Liver (tissue), 9 donors: ENCODE data around the gene TP73. TPM values are rescaled to one million over a fixed set of nuclear protein-coding genes. Genes with fewer than 3 reads are reported as not detected.
A peak's percentile ranks its signal among the peaks of the same experiment; 100 is the strongest.

Experiments
- DNase-seq: peaks from one replicate; pipeline ENCODE4 v3.0.0-alpha.2; 2017; ENCODE audit warnings: low spot score
- H3K27ac ChIP-seq, 2 donors: one replicate each; pipeline ENCODE4 v1.7.0; 2013; ENCODE audit warnings: inconsistent platforms in 2 of 2, low read length in 2 of 2, control low read depth in 1 of 2, low read depth in 1 of 2, mild to moderate bottlenecking in 1 of 2
- H3K27me3 ChIP-seq, 4 donors: one replicate each; pipeline versions ENCODE4 v1.6.1 to v1.7.0; 2013; ENCODE audit warnings: low read length in 3 of 4, inconsistent platforms in 1 of 4, mild to moderate bottlenecking in 1 of 4, moderate library complexity in 1 of 4; ENCODE audit not compliant: control insufficient read depth in 4 of 4, insufficient read depth in 4 of 4
- H3K36me3 ChIP-seq, 4 donors: one replicate each; pipeline versions ENCODE4 v1.6.1 to v1.7.0; 2013; ENCODE audit warnings: low read length in 3 of 4, mild to moderate bottlenecking in 3 of 4, low read depth in 1 of 4, moderate library complexity in 1 of 4; ENCODE audit not compliant: control insufficient read depth in 4 of 4, insufficient read depth in 3 of 4
- H3K4me1 ChIP-seq, 4 donors: one replicate each; pipeline versions ENCODE4 v1.6.1 to v1.7.0; 2013; ENCODE audit warnings: low read length in 3 of 4, mild to moderate bottlenecking in 3 of 4, moderate library complexity in 1 of 4; ENCODE audit not compliant: control insufficient read depth in 4 of 4, insufficient read depth in 4 of 4
- H3K4me3 ChIP-seq, 3 donors: one replicate each; pipeline versions ENCODE4 v1.6.1 to v1.7.0; 2013; ENCODE audit warnings: low read length in 3 of 3, control low read depth in 1 of 3, low read depth in 1 of 3, mild to moderate bottlenecking in 1 of 3
- H3K9ac ChIP-seq, 2 donors: one replicate each; pipeline ENCODE4 v1.7.0; 2013; ENCODE audit warnings: low read length in 2 of 2, mild to moderate bottlenecking in 2 of 2, moderate library complexity in 2 of 2, control low read depth in 1 of 2, low read depth in 1 of 2
- H3K9me3 ChIP-seq, 4 donors: one replicate each; pipeline versions ENCODE4 v1.6.1 to v1.7.0; 2013; ENCODE audit warnings: low read length in 3 of 4; ENCODE audit not compliant: control insufficient read depth in 4 of 4
- EGR1 ChIP-seq, 2 donors: IDR thresholded peaks; 2 replicates each; pipeline ENCODE4 v1.6.1; 2016 to 2018; ENCODE audit warnings: antibody characterized with exemption in 2 of 2, low read depth in 2 of 2
- FOXA1 ChIP-seq: IDR thresholded peaks from 2 replicates; pipeline ENCODE4 v1.6.1; 2016; ENCODE audit warnings: antibody characterized with exemption
- FOXA2 ChIP-seq: IDR thresholded peaks from 2 replicates; pipeline ENCODE4 v1.6.1; 2016; ENCODE audit warnings: antibody characterized with exemption
- GABPA ChIP-seq, 2 donors: IDR thresholded peaks in 1 of 2; conservative IDR thresholded peaks in 1 of 2; 2 replicates each; pipeline ENCODE4 v1.6.1; 2016; ENCODE audit warnings: antibody characterized with exemption in 2 of 2, mild to moderate bottlenecking in 1 of 2, moderate library complexity in 1 of 2
- HNF4A ChIP-seq, 2 donors: conservative IDR thresholded peaks; 2 replicates each; pipeline ENCODE4 v1.6.1; 2016; ENCODE audit warnings: antibody characterized with exemption in 2 of 2, mild to moderate bottlenecking in 2 of 2
- HNF4G ChIP-seq: IDR thresholded peaks from 2 replicates; pipeline ENCODE4 v1.6.1; 2016; ENCODE audit warnings: antibody characterized with exemption
- JUND ChIP-seq, 2 donors: IDR thresholded peaks; 2 replicates each; pipeline ENCODE4 v1.6.1; 2016; ENCODE audit warnings: antibody characterized with exemption in 2 of 2
- NR2F2 ChIP-seq: IDR thresholded peaks from 2 replicates; pipeline ENCODE4 v1.6.1; 2016; ENCODE audit warnings: antibody characterized with exemption
- RAD21 ChIP-seq, 2 donors: IDR thresholded peaks; 2 replicates each; pipeline ENCODE4 v1.6.1; 2016; ENCODE audit warnings: antibody characterized with exemption in 2 of 2, mild to moderate bottlenecking in 2 of 2
- RXRA ChIP-seq, 2 donors: IDR thresholded peaks; 2 replicates each; pipeline ENCODE4 v1.6.1; 2017 to 2018; ENCODE audit warnings: antibody characterized with exemption in 2 of 2, mild to moderate bottlenecking in 1 of 2
- SP1 ChIP-seq: IDR thresholded peaks from 2 replicates; pipeline ENCODE4 v1.6.1; 2018; ENCODE audit warnings: antibody characterized with exemption, mild to moderate bottlenecking
- TAF1 ChIP-seq: conservative IDR thresholded peaks from 2 replicates; pipeline ENCODE4 v1.6.1; 2016; ENCODE audit warnings: antibody characterized with exemption, mild to moderate bottlenecking
- YY1 ChIP-seq: IDR thresholded peaks from 2 replicates; pipeline ENCODE4 v1.6.1; 2016; ENCODE audit warnings: antibody characterized with exemption, mild to moderate bottlenecking
- WGBS: extraction: QIAGEN DNeasy Blood & Tissue Kit; methylation state at CpG from one replicate; pipeline ENCODE4 v1.1.7; 2013; 5-methylcytosine and 5-hydroxymethylcytosine counted together
- polyA plus RNA-seq, 2 donors: library from polyadenylated mRNA; stranded (reverse) in 1 of 2; unstranded in 1 of 2; fragments of 200-250 nt in 1 of 2; fragments of >200 nt in 1 of 2; fragmentation: Nextera tagmentation in 1 of 2; extraction: Ambion mirVana in 1 of 2; gene quantifications; one replicate each; pipeline versions ENCODE4 v1.2.1 to v1.2.3, GENCODE V29; 2013 to 2015
- total RNA-seq, 2 donors: library from RNA; depleted of rRNA; stranded (reverse); fragments of >200 nt; gene quantifications; one replicate each; pipeline ENCODE4 v1.2.3, GENCODE V29; 2014
- TF ChIP-seq, protein P1 (sequence below): IDR thresholded peaks from 2 replicates; pipeline ENCODE4 v1.6.1; 2016; ENCODE audit warnings: antibody characterized with exemption
- TF ChIP-seq, protein P2 (sequence below): fragments of 150-350 bp; IDR thresholded peaks from 2 replicates; pipeline ENCODE4 v1.5.1; 2017; ENCODE audit warnings: improper control_type of control experiment, low read depth, low read length; ENCODE audit not compliant: missing input control
- TF ChIP-seq, protein P3 (sequence below): IDR thresholded peaks from 2 replicates; pipeline ENCODE4 v1.6.1; 2016; ENCODE audit warnings: antibody characterized with exemption
- TF ChIP-seq, protein P4 (sequence below): IDR thresholded peaks from 2 replicates; pipeline ENCODE4 v1.6.1; 2016; ENCODE audit warnings: antibody characterized with exemption
- TF ChIP-seq, protein P5 (sequence below): IDR thresholded peaks from 2 replicates; pipeline ENCODE4 v1.6.1; 2016; ENCODE audit warnings: antibody characterized with exemption, mild to moderate bottlenecking
- donor health status: healthy.
- donor health status: healthy.
- donor health status: healthy.
- donor health status: healthy.
- donor health status: healthy.

TP73 gene
- total and polyA plus RNA-seq, 4 donors: 0.08 to 0.29 (median 0.18) TPM

DNA sequence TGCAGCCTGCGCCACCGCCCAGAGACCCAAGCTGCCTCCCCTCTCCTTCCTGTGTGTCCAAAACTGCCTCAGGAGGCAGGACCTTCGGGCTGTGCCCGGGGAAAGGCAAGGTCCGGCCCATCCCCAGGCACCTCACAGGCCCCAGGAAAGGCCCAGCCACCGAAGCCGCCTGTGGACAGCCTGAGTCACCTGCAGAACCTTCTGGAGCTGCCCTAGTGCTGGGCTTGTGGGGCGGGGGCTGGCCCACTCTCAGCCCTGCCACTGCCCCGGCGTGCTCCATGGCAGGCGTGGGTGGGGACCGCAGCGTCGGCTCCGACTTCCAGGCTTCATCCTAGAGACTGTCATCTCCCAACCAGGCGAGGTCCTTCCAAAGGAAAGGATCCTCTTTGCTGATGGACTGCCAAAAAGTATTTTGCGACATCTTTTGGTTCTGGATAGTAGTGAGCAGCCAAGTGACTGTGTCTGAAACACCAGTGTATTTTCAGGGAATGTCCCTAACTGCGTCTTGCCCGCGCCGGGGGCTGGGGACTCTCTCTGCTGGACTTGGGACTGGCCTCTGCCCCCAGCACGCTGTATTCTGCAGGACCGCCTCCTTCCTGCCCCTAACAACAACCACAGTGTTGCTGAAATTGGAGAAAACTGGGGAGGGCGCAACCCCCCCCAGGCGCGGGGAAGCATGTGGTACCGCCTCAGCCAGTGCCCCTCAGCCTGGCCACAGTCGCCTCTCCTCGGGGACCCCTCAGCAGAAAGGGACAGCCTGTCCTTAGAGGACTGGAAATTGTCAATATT is 81.0 kb downstream of the TP73 start:
- H3K9ac ChIP-seq: no peak overlapping the region
- no peak overlapping the region for H3K27ac ChIP-seq
- no peaks in the 10 kb centered on the region for H3K27me3 ChIP-seq
- H3K9me3 ChIP-seq: no peaks in the 10 kb centered on the region
- H3K4me3 ChIP-seq: no peak overlapping the region
- peaks cover 1 to 14% (median 10%) of the 10 kb centered on the region in 4 donors for H3K4me1 ChIP-seq
- H3K36me3 ChIP-seq: peaks cover 1 to 22% (median 7%) of the 10 kb centered on the region in 4 donors
- DNase-seq: no peak
- no peak for TF ChIP-seq SP1
- no peak for TF ChIP-seq RAD21 (IDR thresholded peaks at IDR 0.05)
- TF ChIP-seq, protein P1, sequence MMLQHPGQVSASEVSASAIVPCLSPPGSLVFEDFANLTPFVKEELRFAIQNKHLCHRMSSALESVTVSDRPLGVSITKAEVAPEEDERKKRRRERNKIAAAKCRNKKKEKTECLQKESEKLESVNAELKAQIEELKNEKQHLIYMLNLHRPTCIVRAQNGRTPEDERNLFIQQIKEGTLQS: no peak
- no peak for TF ChIP-seq RXRA (IDR thresholded peaks at IDR 0.05)
- peak; percentile 48 to 62 for TF ChIP-seq HNF4A (conservative IDR thresholded peaks at IDR 0.05)
- TF ChIP-seq EGR1 (IDR thresholded peaks at IDR 0.05; ENCODE audit: low read depth in 2 of 2): no peak
- WGBS: 60% methylated on average over 29 of the region's 29 CpGs

DNA sequence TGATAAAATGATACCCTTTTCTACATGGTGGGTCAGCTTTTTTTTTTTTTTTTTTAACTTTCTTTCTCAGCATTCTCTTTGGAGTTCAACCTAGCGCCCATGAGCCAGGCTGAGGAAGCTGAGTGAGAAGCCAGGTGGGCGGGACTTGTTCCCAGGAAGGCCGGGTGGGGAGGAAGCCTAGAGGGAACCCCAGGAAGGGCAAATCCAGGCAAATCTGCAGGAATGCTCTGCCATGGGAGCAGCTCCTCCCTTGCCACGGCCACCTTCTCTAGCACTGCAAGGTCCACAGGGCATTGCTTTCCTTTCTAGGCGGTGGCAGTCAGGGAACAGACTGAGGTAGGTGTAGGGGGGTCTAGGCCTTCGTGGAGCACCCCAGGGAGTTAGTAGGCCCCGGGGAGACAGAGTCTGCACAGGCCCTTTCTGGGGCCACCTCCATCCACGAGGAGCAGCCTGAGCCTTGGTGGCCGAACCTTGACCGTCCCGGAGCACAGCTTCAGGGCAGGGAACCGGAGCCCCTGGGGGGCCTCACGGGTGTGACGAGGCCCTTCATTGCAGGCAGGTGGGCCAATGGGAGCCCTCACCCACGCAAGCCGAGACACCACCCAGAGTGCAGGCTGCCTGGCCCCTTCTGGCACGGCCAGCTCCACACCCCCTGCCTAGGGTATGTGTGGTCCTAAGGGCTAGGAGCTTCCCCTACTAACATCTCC is 81.7 kb downstream of the TP73 start:
- WGBS: 87% methylated on average over 17 of the region's 17 CpGs
- no peaks in the 10 kb centered on the region for H3K9me3 ChIP-seq
- H3K27me3 ChIP-seq: no peaks in the 10 kb centered on the region
- DNase-seq: no peak
- TF ChIP-seq EGR1 (IDR thresholded peaks at IDR 0.05; ENCODE audit: low read depth in 2 of 2): no peak
- no peak for TF ChIP-seq GABPA (IDR thresholded peaks at IDR 0.05 in 1 of 2, conservative IDR thresholded peaks at IDR 0.05 in 1 of 2)
- TF ChIP-seq NR2F2: no peak
- TF ChIP-seq, protein P2, sequence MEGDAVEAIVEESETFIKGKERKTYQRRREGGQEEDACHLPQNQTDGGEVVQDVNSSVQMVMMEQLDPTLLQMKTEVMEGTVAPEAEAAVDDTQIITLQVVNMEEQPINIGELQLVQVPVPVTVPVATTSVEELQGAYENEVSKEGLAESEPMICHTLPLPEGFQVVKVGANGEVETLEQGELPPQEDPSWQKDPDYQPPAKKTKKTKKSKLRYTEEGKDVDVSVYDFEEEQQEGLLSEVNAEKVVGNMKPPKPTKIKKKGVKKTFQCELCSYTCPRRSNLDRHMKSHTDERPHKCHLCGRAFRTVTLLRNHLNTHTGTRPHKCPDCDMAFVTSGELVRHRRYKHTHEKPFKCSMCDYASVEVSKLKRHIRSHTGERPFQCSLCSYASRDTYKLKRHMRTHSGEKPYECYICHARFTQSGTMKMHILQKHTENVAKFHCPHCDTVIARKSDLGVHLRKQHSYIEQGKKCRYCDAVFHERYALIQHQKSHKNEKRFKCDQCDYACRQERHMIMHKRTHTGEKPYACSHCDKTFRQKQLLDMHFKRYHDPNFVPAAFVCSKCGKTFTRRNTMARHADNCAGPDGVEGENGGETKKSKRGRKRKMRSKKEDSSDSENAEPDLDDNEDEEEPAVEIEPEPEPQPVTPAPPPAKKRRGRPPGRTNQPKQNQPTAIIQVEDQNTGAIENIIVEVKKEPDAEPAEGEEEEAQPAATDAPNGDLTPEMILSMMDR: no peak
- TF ChIP-seq HNF4A (conservative IDR thresholded peaks at IDR 0.05): no peak
- TF ChIP-seq, protein P3, sequence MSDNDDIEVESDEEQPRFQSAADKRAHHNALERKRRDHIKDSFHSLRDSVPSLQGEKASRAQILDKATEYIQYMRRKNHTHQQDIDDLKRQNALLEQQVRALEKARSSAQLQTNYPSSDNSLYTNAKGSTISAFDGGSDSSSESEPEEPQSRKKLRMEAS: no peak
- no peak for TF ChIP-seq RAD21 (IDR thresholded peaks at IDR 0.05)
- no peak for TF ChIP-seq YY1
- TF ChIP-seq FOXA1: no peak
- TF ChIP-seq RXRA (IDR thresholded peaks at IDR 0.05): no peak
- TF ChIP-seq, protein P1: no peak
- TF ChIP-seq, protein P4, sequence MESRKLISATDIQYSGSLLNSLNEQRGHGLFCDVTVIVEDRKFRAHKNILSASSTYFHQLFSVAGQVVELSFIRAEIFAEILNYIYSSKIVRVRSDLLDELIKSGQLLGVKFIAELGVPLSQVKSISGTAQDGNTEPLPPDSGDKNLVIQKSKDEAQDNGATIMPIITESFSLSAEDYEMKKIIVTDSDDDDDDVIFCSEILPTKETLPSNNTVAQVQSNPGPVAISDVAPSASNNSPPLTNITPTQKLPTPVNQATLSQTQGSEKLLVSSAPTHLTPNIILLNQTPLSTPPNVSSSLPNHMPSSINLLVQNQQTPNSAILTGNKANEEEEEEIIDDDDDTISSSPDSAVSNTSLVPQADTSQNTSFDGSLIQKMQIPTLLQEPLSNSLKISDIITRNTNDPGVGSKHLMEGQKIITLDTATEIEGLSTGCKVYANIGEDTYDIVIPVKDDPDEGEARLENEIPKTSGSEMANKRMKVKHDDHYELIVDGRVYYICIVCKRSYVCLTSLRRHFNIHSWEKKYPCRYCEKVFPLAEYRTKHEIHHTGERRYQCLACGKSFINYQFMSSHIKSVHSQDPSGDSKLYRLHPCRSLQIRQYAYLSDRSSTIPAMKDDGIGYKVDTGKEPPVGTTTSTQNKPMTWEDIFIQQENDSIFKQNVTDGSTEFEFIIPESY: no peak
- TF ChIP-seq TAF1: no peak
- no peak for TF ChIP-seq HNF4G
- TF ChIP-seq SP1: no peak
- TF ChIP-seq, protein P5, sequence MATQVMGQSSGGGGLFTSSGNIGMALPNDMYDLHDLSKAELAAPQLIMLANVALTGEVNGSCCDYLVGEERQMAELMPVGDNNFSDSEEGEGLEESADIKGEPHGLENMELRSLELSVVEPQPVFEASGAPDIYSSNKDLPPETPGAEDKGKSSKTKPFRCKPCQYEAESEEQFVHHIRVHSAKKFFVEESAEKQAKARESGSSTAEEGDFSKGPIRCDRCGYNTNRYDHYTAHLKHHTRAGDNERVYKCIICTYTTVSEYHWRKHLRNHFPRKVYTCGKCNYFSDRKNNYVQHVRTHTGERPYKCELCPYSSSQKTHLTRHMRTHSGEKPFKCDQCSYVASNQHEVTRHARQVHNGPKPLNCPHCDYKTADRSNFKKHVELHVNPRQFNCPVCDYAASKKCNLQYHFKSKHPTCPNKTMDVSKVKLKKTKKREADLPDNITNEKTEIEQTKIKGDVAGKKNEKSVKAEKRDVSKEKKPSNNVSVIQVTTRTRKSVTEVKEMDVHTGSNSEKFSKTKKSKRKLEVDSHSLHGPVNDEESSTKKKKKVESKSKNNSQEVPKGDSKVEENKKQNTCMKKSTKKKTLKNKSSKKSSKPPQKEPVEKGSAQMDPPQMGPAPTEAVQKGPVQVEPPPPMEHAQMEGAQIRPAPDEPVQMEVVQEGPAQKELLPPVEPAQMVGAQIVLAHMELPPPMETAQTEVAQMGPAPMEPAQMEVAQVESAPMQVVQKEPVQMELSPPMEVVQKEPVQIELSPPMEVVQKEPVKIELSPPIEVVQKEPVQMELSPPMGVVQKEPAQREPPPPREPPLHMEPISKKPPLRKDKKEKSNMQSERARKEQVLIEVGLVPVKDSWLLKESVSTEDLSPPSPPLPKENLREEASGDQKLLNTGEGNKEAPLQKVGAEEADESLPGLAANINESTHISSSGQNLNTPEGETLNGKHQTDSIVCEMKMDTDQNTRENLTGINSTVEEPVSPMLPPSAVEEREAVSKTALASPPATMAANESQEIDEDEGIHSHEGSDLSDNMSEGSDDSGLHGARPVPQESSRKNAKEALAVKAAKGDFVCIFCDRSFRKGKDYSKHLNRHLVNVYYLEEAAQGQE: no peak
- TF ChIP-seq FOXA2: no peak
- no peak for TF ChIP-seq JUND (IDR thresholded peaks at IDR 0.05)
- H3K36me3 ChIP-seq: peaks cover 1 to 28% (median 8%) of the 10 kb centered on the region in 4 donors
- peaks cover 1 to 14% (median 10%) of the 10 kb centered on the region in 4 donors for H3K4me1 ChIP-seq
- no peak overlapping the region for H3K9ac ChIP-seq
- no peak overlapping the region for H3K4me3 ChIP-seq
- no peak overlapping the region for H3K27ac ChIP-seq
